ENCODE data around the gene SNCB. TPM values are rescaled to one million over a fixed set of nuclear protein-coding genes. Genes with fewer than 3 reads are reported as not detected.
A peak's percentile ranks its signal among the peaks of the same experiment; 100 is the strongest.

Gene SNCB
- total RNA-seq, 2 donors from 2014 or later = not detected

GRCh38 chr5:176648474-176649194 lies 18.3 kb upstream of the SNCB start:
- DNase-seq = no peak
- no peak overlapping the region for H3K27ac ChIP-seq
- intact Hi-C loops (cut with DNase I) = loop anchor here (5.0 kb wide), 1 partner anchor 41 kb away; no protein-coding TSS in a partner anchor
- peak overlapping the region; percentile 80 to 82 for H3K9ac ChIP-seq (ENCODE audit: low read depth in 2 of 2, low read length in 2 of 2)
- H3K4me3 ChIP-seq = peak overlapping the region; percentile 80
- peaks cover 11% of the 10 kb centered on the region for H3K4me1 ChIP-seq
- H3K36me3 ChIP-seq = no peaks in the 10 kb centered on the region
- no peaks in the 10 kb centered on the region for H3K9me3 ChIP-seq
- no peaks in the 10 kb centered on the region for H3K27me3 ChIP-seq
- TF ChIP-seq, protein P1, sequence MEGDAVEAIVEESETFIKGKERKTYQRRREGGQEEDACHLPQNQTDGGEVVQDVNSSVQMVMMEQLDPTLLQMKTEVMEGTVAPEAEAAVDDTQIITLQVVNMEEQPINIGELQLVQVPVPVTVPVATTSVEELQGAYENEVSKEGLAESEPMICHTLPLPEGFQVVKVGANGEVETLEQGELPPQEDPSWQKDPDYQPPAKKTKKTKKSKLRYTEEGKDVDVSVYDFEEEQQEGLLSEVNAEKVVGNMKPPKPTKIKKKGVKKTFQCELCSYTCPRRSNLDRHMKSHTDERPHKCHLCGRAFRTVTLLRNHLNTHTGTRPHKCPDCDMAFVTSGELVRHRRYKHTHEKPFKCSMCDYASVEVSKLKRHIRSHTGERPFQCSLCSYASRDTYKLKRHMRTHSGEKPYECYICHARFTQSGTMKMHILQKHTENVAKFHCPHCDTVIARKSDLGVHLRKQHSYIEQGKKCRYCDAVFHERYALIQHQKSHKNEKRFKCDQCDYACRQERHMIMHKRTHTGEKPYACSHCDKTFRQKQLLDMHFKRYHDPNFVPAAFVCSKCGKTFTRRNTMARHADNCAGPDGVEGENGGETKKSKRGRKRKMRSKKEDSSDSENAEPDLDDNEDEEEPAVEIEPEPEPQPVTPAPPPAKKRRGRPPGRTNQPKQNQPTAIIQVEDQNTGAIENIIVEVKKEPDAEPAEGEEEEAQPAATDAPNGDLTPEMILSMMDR (IDR thresholded peaks at IDR 0.05) = no peak

DNA sequence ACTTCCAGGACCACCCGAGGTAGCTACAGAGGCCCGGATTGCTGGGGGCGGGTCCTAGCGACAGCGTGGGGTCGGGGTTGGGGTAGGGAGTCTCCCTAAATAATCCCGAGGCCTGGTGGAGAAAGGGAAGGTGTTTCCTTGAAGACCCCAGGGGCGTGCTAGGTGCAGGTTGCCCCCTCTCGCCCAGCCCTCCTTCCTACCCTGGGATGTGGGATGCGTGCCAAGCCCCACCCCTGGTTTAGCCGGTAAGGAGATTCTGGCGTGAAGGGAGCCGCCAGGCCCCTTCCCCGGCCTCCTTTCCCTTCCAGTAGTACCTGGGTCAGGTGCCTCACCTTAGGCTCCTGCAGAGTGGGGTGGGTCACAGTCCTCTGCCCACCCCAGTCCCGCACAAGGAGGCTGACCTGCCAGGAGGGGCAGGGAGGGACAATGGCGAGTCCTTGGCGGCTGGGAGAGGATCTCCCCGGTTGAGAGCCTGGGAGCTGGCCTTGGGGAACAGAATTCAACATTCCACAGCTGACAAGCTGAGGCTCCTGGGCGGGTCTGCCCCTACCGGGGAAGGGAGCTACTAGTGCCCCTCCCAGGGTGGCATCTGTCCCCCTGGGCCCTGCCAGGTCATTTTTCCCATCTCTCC lies 17.6 kb upstream of the SNCB start:
- TF ChIP-seq, protein P1 (IDR thresholded peaks at IDR 0.05) = no peak
- Histone ChIP-seq H3K27ac (peak overlapping the region; percentile 37), H3K9me3 (no peaks in the 10 kb centered on the region), H3K4me3 (peak overlapping the region; percentile 80), H3K27me3 (no peaks in the 10 kb centered on the region), H3K36me3 (no peaks in the 10 kb centered on the region), H3K9ac (ENCODE audit: low read depth in 2 of 2, low read length in 2 of 2) (peak overlapping the region; percentile 80 to 82), H3K4me1 (peaks cover 11% of the 10 kb centered on the region)
- intact Hi-C loops (cut with DNase I) = loop anchor here (5.0 kb wide), 1 partner anchor 41 kb away; no protein-coding TSS in a partner anchor
- DNase-seq = peak; percentile 84

DNA sequence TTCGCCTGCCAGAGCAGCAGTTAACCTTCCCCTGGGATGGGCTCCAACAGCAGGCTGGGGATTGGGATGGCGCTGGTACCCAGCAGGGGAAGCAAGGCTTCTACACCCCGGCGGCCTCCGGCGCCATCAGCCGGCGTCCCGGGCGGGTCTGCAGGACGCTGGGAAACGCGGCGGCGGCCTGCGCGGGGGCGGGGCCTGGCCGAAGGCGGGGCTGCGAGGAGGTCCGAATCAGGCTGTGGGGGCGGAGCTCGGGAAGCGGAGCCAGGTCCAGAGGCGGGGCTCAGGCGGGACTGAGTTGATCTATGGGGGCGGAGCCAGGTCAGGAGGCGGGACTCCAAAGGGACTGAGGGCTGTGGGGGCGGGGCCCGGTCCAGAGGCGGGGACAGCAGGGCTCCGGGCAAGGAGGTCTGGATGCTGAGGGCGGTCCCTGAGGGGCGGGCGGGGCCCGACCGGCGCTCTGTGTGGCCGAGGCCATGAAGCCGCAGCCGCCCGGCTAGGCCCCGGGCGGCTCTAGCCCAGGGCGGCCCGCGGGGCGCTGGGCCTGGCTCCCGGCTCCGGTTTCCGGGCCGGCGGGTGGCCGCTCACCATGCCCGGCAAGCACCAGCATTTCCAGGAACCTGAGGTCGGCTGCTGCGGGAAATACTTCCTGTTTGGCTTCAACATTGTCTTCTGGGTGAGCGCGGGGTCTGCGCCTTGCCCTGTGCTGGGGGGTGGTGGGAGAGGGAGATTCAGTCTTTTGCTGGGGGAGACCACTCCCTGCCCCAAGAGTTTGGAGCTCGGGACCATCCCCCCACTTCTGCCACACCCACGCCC lies 16.9 kb upstream of the SNCB start, which contains the start of gene TSPAN17:
TSPAN17 (plus strand) TSS at position 455 of the 813 bp plus-strand sequence; CDS start at position 587, 132 bp downstream.
- Histone ChIP-seq H3K9ac (ENCODE audit: low read depth in 2 of 2, low read length in 2 of 2) (peak within 1 kb of the TSS; percentile 80 to 82), H3K27ac (peak within 1 kb of the TSS; percentile 37), H3K9me3 (no peaks in the 10 kb centered on the region), H3K36me3 (no peaks in the 10 kb centered on the region), H3K4me1 (peaks cover 11% of the 10 kb centered on the region), H3K27me3 (no peaks in the 10 kb centered on the region), H3K4me3 (peak within 1 kb of the TSS; percentile 80)
- intact Hi-C loops (cut with DNase I) = loop anchor here (5.0 kb wide), 1 partner anchor 40 kb away; no protein-coding TSS in a partner anchor
- DNase-seq = peak; percentile 100
- TF ChIP-seq, protein P1 (IDR thresholded peaks at IDR 0.05) = no peak

- intact Hi-C loops (cut with DNase I) = loop anchor here (5.0 kb wide), 1 partner anchor 39 kb away; no protein-coding TSS in a partner anchor
- no peaks in the 10 kb centered on the region for H3K27me3 ChIP-seq
- TF ChIP-seq, protein P1 (IDR thresholded peaks at IDR 0.05) = no peak
- no peaks in the 10 kb centered on the region for H3K9me3 ChIP-seq
- H3K4me3 ChIP-seq = peak overlapping the region; percentile 80
- H3K9ac ChIP-seq (ENCODE audit: low read depth in 2 of 2, low read length in 2 of 2) = peak overlapping the region; percentile 54 to 70
- DNase-seq = no peak
- H3K4me1 ChIP-seq = peaks cover 11% of the 10 kb centered on the region
- peak overlapping the region; percentile 37 for H3K27ac ChIP-seq
- H3K36me3 ChIP-seq = no peaks in the 10 kb centered on the region
Measured at GRCh38 chr5:176646707-176647029, 16.3 kb upstream of the SNCB start.

Data from colonic mucosa (tissue), 4 donors.